ENCODE data around the gene RUNX1.

RUNX1 gene

DNA sequence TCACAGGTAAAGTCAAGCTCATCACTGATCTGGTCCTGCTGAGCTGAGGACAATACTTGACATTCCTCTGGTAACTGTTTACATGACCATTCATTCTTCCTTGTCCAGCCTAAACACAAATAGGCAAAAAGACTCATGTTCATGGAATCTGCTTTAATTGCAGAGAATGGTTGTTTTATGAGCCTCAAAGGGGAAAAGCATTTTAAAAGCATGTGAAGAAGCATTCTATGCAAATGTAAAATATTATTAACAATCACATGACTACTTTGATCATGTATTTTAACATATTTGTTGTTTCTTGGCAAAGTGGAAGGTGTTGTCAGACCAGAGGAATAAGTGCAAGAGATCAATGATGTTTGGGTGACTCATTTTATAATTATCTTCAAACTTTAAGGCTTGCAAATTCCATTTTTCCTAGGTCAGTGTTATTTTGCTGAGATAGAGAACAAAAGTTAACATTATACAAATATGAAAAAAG lies 133.7 kb downstream of the RUNX1 start:
- DNase-seq, result no peak

DNA sequence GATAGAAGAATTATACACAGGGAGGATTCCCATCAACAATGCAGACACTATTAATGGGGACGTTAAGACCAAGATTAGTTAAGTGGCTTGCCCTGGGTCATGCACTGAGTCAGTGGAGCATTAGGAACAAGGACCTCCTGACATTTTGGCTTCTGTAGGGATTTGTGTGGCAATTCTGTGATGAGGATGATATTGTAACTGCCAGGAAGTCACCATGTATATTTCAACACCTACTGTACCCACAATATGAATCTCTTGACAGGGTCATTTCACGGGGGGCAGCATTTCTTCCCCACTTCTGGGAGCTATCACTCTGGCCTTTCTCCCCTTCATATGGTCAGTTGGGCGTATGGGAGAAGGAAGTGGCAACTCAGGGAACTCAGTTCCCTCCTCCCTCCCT lies 134.9 kb downstream of the RUNX1 start:
- DNase-seq, result no peak

DNA sequence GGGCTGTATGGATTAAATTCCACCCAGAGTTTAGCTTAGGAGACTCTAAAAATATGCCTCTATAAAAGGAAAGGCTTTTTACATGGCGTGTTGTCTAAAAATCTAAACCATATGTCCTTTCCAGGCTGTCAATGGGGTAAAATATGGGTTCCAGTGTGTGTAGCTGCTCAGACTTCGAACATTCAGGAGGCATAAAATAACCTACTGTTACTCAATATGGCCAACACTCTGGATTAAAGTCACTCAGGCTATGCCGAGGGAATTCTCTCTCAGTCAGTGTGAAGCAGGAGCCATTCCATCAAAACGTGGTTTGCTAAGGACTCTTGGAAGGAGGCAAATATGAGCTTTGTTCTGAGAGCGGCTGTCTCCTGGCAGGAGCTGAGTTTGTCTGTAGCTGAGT lies 135.3 kb downstream of the RUNX1 start:
- DNase-seq, result no peak

DNA sequence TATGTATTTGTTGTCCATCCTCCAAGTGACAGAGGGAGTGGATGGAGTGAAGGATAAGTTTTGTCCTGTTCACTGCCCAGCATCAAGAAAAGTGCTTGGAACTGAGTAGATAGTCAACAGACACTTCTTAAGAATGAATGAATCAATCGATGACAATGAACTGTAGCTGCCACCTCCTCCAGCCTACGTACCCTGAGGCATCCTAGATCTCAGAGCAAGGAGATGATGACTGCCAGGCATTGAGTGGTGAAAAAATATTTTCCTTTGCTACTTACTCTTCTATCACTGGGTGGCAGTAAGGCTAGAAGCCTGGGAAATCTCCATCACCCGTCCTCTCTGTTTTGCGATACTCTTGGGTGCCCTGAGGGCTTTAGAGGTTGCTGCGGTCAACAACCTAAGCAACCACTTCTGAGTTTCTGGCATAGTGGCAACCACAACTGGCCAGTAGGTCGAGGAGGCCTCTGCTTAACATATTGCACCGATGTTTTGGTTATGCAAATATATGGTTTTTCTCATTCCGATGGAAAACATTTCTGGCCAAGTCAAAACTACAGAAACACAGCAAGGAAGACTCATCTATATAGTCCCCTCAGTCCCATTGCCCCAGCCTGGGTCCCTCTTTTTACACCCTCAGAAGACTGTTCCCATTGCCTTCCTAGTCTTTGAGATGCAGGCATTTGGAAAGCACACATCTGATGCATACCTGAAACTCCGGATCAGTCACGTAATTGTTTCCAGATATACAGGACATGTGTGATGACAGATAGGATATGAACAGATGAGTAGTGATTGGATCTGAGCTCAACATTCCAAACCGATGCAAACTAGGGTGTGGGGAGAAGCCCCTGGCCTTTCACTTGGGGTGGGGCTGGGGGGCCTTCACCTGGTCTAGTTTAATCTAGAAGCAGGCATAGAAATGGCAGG lies 136.8 kb downstream of the RUNX1 start:
- no peak for DNase-seq

DNA sequence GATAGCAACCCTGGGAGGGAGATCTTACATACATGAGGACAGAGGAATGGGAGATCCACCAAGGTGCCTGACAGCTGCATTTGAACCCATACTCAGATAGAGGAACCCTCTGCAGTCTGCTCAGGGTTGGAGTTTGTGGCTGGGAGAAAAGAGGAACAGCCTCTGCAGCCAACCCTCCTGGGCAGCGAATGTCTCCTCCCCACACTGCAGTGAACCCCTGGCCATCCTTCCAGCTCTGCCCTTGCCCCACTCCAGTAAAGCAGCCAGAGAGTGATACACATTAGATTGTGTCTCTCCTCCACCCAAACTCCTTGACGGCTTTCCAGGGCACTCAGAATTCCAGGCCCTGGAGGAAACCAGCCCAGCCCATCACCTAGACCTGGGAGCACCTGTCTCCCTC lies 137.7 kb downstream of the RUNX1 start:
- DNase-seq, result no peak

DNA sequence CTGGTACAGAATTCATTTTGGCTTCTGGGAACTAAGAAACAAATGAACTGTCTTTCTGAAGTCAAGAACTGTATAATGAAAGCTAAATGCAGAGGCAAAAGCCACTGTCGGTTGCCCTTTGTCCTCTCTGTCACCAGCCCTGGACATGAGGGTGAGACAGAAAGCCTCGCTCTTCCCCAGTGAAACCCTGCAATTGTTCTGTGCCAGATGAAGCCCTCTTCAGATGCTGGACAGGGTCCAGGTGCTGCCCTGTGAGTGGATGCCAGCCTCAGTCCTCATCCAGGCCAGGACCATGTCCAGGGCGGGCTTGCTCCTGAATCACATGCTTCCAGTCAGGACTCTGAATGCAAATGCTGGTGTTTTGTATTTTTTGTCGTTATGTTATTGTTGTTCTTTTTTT lies 138.7 kb downstream of the RUNX1 start:
- DNase-seq, result no peak

DNA sequence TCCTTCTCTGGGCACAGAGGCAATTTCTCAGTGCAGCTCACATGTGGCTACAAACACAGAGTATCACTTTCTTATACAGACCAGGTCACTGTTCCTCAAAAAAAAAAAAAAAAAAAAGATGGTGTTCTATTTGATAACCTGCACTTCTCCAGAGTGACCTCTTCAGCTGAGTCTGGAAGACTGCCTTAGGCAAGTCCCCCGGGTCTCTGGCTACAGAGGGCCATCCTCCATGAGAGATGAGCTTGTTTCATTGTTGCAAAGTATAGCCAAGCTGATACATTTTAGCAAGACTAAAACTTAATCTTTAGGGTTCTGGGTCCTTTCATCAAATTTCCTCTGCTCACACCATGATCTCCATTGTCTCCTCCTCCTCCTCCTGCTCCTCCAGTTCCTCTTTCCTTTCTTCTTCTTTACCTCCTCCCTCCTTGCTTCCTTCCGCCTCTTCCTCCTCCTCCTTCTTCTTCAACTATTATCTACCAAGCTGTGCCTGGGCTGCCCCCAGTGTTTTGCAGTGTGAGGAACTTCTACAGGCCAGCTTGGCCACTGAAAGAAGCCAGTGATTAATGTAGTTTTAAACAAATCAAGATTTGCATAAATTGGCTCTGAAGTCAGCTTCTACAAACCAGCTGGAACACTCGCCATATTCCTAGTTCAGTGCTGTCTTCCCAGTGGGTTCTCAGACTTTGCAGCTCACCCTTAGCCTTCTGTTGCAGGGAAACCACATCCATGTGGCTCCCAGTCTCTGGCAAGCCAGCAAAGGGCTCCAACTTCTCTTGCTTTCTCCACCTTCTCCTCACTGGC lies 139.4 kb downstream of the RUNX1 start:
- DNase-seq, result no peak

DNA sequence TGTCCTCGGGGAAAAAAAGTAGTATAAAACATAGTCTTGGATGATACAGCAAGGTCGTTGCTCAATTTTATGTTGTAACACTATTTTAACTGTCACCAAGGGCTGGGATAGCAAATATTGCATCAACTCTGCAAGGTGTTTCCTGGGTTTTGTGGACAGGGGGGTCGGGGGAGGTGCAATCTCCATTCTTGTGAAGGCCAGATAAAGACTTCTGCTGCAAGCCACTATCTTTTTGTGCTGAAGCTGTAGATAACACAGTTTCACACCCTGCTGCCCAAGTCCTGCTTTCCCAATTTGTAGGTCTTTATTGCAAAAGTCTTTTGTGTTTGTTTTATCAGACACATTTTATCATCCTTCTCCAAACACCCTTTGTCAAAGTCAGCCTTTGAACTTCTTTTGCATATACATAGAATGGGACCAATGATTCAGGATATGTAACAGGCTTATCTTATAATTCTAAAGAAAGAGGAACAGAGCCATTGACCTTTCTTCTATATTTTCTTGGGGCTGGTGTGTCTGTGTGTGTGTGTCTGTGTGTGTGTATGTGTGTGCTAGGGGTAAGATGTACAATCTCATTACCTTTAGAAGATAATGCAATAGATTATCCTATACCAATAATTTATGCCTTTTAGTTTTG lies 140.6 kb downstream of the RUNX1 start:
- no peak for DNase-seq

DNA sequence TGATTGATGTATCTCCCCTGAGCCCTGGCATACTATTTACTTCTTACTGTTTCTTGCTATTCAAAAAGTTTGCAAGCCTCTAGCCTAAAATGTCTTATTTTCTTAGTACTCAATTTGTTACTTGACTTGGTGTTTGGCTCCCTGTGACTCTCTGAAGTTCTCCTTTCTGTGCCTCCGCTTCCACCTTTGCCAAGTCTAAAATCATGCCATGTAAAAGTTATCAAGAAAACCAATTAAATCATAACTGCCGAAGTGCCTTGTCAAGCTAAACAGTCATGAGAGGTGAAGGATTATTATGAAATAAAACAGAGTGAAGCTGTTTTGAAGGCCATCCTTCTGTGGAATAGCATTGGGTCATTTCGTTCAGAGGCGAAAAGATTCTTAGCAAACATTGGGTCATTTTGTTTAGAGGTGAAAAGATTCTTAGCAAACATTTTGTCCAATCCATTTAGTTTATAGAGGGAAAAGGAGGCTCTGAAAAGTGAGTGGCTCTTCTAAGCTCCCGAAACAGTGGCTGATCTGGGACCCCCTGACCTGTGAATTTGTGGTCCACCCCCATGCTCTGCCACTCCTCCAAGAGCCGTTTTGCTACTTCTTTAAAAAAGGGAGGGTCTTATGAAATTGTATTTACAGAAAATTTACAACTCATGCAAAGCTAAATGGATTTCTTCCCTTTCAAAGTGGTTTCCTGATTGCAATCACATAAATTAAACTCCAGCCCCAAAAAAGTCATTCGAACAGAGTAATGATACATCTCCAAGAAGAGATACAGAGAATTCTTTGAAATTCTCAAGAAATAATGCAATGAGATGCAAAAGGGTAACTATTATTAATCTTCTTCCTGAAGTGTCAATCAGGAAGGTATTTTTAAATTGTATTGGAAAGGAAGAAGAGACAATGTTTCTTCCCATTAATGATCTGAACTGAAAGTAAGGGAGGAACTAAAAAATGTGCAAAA lies 141.4 kb downstream of the RUNX1 start:
- DNase-seq, result no peak

DNA sequence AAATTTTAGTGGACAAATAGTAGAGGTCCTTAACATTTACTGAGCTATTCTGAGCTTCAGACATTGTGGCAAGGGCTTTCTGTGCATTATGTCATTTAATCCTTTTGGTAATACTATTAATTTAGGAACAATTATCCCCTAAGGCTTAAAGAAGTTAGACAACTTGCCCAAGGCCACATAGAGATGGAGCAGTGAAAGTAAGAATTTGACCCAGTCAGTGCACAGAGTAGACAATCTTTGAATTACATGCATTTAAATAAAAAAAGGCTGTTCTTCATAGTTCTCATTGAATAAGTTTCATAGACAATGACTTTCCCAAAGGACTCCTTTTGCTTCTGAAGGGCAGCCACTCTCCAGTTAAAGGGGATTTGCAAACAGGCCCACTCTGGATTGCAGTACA lies 142.7 kb downstream of the RUNX1 start:
- no peak for DNase-seq

DNA sequence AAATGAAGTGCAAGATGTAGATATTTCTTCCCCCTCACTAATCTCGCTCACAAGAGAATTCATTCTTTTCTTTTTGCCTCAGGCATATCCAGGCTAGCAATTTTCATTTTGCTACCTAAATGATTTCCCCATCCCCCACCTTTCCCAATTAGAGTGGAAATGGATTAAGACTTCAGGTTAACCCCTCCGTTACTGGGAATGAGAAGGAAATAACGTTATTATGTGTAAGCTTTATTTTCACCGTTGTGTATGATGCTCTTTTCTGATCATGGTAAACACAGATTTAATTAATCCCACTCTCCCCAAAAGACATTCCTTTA lies 143.9 kb downstream of the RUNX1 start:
- DNase-seq, result no peak

DNA sequence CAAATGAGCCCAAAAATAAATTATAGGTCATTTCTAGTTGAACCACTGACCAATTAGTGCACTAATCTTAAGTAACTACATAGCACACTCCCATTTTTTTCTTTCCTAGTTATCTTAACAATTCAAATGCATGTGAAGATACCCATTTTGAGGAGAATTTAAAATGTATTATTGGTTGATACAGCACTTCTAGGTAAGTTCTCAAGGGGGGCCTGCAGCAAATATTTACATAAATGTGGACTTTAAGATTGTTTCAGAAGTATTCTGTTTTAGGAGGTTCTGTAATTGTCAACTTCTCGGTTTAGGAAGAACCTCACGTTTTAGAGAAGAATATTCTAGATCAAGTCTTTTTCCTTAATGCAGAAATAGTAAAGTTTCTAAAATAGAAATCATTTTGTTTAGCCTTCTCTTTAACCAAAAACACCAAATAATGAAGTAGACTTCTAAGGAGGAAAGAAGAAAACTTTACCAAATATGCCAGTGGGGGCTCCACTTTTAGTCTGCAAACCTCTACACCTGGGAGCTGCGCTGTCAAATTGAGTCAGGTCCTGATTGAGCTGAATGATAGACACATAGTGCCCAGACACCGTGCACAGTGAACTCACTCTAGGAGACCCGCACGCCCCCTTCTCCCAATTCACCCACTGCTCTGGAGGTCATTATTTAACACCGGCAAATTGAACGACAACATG lies 144.4 kb downstream of the RUNX1 start:
- DNase-seq, result no peak

DNA sequence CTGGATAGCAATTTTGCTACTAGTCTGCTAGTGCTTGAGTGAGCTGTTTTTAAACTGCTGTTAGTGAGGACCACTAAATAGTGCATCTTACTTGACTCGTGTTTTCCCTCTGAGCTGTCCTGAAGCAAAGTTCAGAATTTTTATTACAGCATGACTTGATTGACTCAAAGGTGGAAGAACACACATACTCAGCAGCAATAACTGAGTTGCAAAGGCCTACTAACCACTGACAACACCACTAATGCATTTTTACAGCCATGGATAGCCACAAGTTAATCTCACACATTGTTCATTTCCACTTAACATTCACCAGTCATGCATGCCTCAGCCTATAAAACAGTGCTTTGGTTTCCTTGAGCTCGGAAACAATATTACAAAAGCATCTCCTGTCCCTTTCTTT lies 148.7 kb downstream of the RUNX1 start:
- no peak for DNase-seq

DNA sequence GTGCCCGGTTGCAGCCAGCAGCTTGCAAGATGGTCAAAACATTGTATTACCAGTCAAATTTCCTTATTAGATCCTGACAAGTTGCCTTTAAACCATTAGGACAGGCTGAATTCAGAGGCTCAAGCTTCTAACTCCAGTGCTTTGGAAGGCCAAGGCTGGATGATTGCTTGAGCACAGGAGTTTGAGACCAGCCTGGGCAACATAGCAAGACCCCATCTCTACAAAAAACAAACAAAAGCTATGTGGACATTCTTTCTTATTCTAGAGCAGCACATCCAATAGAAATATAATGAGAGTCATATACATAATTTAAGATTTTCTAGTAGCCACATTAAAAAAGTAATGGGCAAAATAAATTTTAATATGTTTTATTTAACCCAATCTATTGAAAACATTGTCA lies 149.3 kb downstream of the RUNX1 start:
- no peak for DNase-seq

DNA sequence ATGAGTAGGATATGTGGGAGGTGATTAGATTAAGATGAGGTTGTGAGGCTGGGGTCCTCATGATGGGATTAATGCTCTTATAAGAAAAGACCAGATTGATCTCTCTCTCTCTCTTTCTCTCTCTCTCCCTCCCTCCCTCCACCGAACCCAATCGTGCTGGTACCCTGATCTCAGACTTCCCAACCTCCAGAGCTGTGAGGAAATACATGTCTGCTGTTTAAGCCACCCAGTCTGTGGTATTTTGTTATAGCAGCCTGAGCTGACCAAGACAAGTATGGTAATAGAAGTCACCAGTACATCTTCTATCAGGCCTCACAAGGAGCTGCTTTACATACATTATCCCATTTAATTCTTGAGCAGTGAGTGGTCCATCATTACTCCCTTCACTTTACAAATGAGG lies 149.8 kb downstream of the RUNX1 start:
- DNase-seq, result no peak

DNA sequence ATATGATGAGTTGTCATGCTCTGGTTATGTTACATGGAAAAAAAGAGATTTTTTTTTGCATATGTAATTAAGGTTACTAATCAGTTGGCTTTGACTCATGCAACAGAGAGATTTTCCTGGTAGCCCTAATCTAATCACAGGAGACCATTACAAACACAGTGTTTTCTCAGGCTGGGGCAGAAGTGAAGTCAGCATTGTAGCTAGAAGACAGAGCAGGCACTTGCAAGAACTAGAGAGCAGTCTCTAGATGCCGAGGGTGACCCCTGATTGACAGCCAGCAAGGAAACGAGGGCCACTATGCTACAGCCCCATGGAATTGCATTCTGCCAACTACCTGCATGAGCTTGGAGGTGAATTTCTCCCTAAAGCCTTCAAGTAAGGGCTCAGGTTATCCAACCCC lies 151.3 kb downstream of the RUNX1 start:
- DNase-seq, result no peak

DNA sequence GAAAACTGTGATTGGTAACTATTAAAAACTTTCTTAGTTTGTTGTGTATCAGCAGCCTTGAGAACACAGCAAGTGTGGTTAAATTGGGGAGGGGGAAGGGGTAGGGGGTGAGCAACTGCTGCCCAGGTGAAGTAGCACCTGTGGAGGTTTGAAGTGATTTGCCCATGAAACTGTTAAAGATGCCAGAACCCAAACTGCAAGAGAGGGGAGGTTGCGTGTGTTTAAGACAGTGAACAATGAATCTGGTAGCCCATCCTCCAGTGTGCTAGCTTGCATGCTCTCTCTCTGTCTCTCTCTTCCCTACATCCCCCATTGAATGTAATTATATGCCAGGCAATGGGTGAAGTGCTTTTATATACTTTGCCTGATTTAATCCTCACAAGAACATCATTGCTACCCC lies 154.7 kb downstream of the RUNX1 start:
- DNase-seq, result no peak

DNA sequence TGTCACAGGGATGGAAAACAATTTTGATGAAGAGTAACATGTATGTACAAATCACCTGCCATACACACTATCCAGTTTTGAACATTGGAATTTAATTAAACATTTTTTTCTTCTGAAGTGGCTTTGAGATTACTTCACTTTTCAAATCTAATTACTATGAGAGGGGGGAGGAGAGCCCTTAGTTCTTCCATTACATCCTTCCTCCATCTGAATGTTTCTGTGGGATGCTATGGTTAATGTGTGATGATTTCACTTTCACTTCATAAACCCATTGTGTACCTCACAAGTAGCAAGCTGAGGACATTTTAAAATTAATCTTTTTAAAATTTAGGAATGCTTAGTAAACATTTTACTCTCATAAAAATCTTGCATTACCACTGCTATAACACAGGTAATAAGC lies 156.9 kb downstream of the RUNX1 start:
- no peak for DNase-seq

DNA sequence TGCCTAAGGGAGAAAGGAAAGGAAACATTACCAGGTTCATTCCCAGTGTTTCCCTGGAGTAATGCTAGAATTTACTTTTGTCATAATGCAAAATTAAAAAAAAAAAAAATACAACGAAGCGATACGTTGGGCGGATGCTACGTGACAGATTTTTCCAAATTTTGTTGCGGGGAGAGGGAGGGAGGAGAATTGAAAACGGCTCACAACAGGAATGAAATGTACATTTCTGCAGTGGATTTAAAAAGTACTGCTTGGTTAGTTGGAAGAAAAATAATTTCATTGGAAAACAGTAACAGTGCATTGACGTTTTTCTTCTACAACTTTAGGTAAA lies 157.5 kb downstream of the RUNX1 start:
- DNase-seq, result no peak

DNA sequence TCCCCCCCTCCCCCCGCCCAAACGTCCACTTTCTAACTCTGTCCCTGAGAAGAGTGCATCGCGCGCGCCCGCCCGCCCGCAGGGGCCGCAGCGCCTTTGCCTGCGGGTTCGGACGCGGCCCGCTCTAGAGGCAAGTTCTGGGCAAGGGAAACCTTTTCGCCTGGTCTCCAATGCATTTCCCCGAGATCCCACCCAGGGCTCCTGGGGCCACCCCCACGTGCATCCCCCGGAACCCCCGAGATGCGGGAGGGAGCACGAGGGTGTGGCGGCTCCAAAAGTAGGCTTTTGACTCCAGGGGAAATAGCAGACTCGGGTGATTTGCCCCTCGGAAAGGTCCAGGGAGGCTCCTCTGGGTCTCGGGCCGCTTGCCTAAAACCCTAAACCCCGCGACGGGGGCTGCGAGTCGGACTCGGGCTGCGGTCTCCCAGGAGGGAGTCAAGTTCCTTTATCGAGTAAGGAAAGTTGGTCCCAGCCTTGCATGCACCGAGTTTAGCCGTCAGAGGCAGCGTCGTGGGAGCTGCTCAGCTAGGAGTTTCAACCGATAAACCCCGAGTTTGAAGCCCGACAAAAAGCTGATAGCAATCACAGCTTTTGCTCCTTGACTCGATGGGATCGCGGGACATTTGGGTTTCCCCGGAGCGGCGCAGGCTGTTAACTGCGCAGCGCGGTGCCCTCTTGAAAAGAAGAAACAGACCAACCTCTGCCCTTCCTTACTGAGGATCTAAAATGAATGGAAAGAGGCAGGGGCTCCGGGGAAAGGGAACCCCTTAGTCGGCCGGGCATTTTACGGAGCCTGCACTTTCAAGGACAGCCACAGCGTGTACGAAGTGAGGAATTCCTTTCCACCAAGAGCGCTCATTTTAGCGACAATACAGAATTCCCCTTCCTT lies 158.1 kb downstream of the RUNX1 start:
- no peak for DNase-seq

DNA sequence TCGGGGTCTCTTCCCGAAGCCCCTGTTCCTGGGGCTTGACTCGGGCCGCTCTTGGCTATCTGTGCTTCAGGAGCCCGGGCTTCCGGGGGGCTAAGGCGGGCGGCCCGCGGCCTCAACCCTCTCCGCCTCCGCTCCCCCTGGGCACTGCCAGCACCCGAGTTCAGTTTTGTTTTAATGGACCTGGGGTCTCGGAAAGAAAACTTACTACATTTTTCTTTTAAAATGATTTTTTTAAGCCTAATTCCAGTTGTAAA lies 158.7 kb downstream of the RUNX1 start:
- DNase-seq, result no peak
